Activated CD8-positive, alpha-beta memory T cell treated with anti-CD3 and anti-CD28 coated beads, Interleukin-2, amount 50 U/mL, for 4 hours (primary cell): ENCODE measurements around the gene SYT14.
"Not testable (repeated sequence)": the region's sequence is repeated elsewhere in the genome, so short reads cannot be mapped to it uniquely, and the experiment has no call there.

Source experiments
- DNase-seq: peaks from one replicate; pipeline ENCODE4 v3.0.0-alpha.2; 2020

The SYT14 gene

GRCh38 chr1:209945377-209945776 is 7.4 kb downstream of the SYT14 start:
- DNase-seq, result no peak

- DNase-seq, result no peak
These were observed 10.1 kb downstream of the SYT14 start for GRCh38 chr1:209948155-209948554.

- DNase-seq, result no peak
These were observed 18.1 kb downstream of the SYT14 start for GRCh38 chr1:209956116-209956515.

GRCh38 chr1:209959623-209960022 is 21.6 kb downstream of the SYT14 start:
- DNase-seq, result no peak

GRCh38 chr1:209960926-209961325 is 22.9 kb downstream of the SYT14 start:
- no peak for DNase-seq

- no peak for DNase-seq
These were observed 24.4 kb downstream of the SYT14 start for GRCh38 chr1:209962388-209962787.

GRCh38 chr1:209962856-209963255 is 24.8 kb downstream of the SYT14 start:
- DNase-seq, result no peak

- no peak for DNase-seq
These were observed 28.0 kb downstream of the SYT14 start for GRCh38 chr1:209965996-209966395.

GRCh38 chr1:209978721-209979120 is 40.7 kb downstream of the SYT14 start:
- not testable (repeated sequence) for DNase-seq

- no peak for DNase-seq
These were observed 45.9 kb downstream of the SYT14 start for GRCh38 chr1:209983953-209984352.

GRCh38 chr1:209985002-209985401 is 47.0 kb downstream of the SYT14 start:
- no peak for DNase-seq

GRCh38 chr1:209988706-209989105 is 50.7 kb downstream of the SYT14 start:
- DNase-seq, result no peak

- DNase-seq, result no peak
These were observed 51.5 kb downstream of the SYT14 start for GRCh38 chr1:209989525-209989924.

GRCh38 chr1:209993061-209993830 is 55.2 kb downstream of the SYT14 start:
- no peak for DNase-seq

- DNase-seq, result no peak
These were observed 58.3 kb downstream of the SYT14 start for GRCh38 chr1:209996348-209996747.

- no peak for DNase-seq
These were observed 61.0 kb downstream of the SYT14 start for GRCh38 chr1:209999005-209999404.

GRCh38 chr1:210001751-210002150 is 63.7 kb downstream of the SYT14 start:
- DNase-seq, result no peak

- DNase-seq, result no peak
These were observed 65.5 kb downstream of the SYT14 start for GRCh38 chr1:210003501-210003900.

GRCh38 chr1:210010161-210010560 is 72.1 kb downstream of the SYT14 start:
- DNase-seq, result no peak

GRCh38 chr1:210021145-210021860 is 83.3 kb downstream of the SYT14 start:
- DNase-seq, result no peak

GRCh38 chr1:210022044-210022443 is 84.0 kb downstream of the SYT14 start:
- DNase-seq, result no peak

GRCh38 chr1:210024282-210024681 is 86.3 kb downstream of the SYT14 start:
- no peak for DNase-seq

- DNase-seq, result no peak
These were observed 87.0 kb downstream of the SYT14 start for GRCh38 chr1:210024996-210025395.

- no peak for DNase-seq
These were observed 87.9 kb downstream of the SYT14 start for GRCh38 chr1:210025870-210026269.

GRCh38 chr1:210027994-210028393 is 90.0 kb downstream of the SYT14 start:
- DNase-seq, result no peak
